SK-N-MC (cell line): ENCODE measurements around the gene GCSAM.

Source experiments
- EZH2 ChIP-seq: fragments of 200-600 bp; sonication (generic); IDR thresholded peaks from one replicate; pipeline ENCODE4 v1.6.1; 2017; ENCODE audit warnings: antibody characterized with exemption
- POLR2AphosphoS5 ChIP-seq: IDR thresholded peaks from 2 replicates; pipeline ENCODE4 v1.6.1; 2012; ENCODE audit warnings: mild to moderate bottlenecking, low read depth, low read length, borderline replicate concordance

GRCh38 chr3:112089956-112090886 lies 42.8 kb downstream of the GCSAM start:
- TF ChIP-seq EZH2, result no peak
- no peak for TF ChIP-seq POLR2AphosphoS5
